Neural progenitor cell (in vitro differentiated cells): Measurements from ENCODE around the gene FER.
"Not testable (repeated sequence)": the region's sequence is repeated elsewhere in the genome, so short reads cannot be mapped to it uniquely, and the experiment has no call there.

Experiments used
- EZH2phosphoT487 ChIP-seq: fragments of 200-600 bp; sonication (generic); IDR thresholded peaks from 2 replicates; pipeline ENCODE4 v1.6.1; 2017; ENCODE audit warnings: antibody characterized with exemption
- TF ChIP-seq, protein P1 (sequence below): fragments of 200-600 bp; sonication (generic); IDR thresholded peaks from 2 replicates; pipeline ENCODE4 v1.5.1; 2017; ENCODE audit warnings: antibody characterized with exemption, mild to moderate bottlenecking

GRCh38 chr5:108899244-108899643 lies 151.5 kb downstream of the FER start:
- TF ChIP-seq, protein P1, sequence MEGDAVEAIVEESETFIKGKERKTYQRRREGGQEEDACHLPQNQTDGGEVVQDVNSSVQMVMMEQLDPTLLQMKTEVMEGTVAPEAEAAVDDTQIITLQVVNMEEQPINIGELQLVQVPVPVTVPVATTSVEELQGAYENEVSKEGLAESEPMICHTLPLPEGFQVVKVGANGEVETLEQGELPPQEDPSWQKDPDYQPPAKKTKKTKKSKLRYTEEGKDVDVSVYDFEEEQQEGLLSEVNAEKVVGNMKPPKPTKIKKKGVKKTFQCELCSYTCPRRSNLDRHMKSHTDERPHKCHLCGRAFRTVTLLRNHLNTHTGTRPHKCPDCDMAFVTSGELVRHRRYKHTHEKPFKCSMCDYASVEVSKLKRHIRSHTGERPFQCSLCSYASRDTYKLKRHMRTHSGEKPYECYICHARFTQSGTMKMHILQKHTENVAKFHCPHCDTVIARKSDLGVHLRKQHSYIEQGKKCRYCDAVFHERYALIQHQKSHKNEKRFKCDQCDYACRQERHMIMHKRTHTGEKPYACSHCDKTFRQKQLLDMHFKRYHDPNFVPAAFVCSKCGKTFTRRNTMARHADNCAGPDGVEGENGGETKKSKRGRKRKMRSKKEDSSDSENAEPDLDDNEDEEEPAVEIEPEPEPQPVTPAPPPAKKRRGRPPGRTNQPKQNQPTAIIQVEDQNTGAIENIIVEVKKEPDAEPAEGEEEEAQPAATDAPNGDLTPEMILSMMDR, result not testable (repeated sequence)
- TF ChIP-seq EZH2phosphoT487, result not testable (repeated sequence)
